Measurements from ENCODE around the gene GRM8.

Gene GRM8

DNA sequence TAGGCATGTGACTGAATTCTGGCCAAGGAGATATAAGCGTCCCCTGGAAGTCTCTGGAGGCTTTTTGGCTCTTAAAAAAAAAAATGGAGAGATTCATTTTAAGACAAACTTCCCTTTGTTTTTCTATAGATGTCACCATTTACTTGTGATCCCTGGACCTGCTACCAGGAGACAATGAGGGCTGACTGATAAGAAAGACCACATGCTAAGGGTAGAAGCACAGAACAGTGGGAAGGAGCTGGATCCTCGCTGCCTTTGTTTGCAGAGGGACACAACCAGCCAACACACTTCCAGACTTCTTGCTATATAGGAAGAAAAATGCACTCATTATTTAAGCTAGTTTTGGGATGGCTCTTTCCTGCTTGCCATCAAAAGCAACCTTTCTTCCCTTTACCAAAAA, 172.2 kb downstream of the GRM8 start:
- H3K4me3 Mint-ChIP-seq = no peak overlapping the region
- no peaks in the 10 kb centered on the region for H3K27me3 Mint-ChIP-seq
- H3K36me3 Mint-ChIP-seq (ENCODE audit: low read depth) = no peaks in the 10 kb centered on the region
- intact Hi-C loops (cut with micrococcal nuclease) = no loop called here
- no peaks in the 10 kb centered on the region for H3K9me3 Mint-ChIP-seq
- no peak overlapping the region for H3K27ac Mint-ChIP-seq
- no peaks in the 10 kb centered on the region for H3K4me1 Mint-ChIP-seq (ENCODE audit: low read depth)

DNA sequence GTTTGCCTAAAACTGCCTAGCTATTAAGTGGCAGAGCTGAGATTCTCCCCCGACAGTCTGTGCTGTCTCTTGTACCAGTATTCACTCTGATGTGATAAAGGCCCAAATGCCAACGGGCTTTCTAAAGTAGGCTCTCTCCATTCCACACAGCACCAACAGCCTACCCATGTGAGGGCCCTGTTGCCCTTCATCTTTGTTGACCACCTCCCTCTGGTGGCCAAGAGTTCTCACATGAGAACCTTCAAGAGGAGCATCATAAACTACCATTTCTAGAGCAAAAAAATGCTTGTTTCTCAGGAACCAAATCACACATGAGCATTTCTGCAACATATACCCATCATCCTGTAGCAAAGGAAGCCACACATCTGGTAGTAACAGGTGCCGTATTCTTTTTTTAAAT, 185.8 kb downstream of the GRM8 start:
- no peaks in the 10 kb centered on the region for H3K4me1 Mint-ChIP-seq (ENCODE audit: low read depth)
- intact Hi-C loops (cut with micrococcal nuclease) = no loop called here

GRCh38 chr7:127059475-127059874, 193.3 kb downstream of the GRM8 start:
- Mint-ChIP-seq H3K36me3 (ENCODE audit: low read depth) (no peaks in the 10 kb centered on the region), H3K9me3 (peaks cover 10% of the 10 kb centered on the region), H3K4me3 (no peak overlapping the region), H3K27me3 (no peaks in the 10 kb centered on the region), H3K27ac (no peak overlapping the region), H3K4me1 (ENCODE audit: low read depth) (no peaks in the 10 kb centered on the region)
- intact Hi-C loops (cut with micrococcal nuclease) = no loop called here

More for the DNA sequence above, 185.8 kb downstream of the GRM8 start:
- Mint-ChIP-seq H3K4me3 (no peak overlapping the region), H3K27ac (no peak overlapping the region), H3K36me3 (ENCODE audit: low read depth) (no peaks in the 10 kb centered on the region), H3K27me3 (no peaks in the 10 kb centered on the region), H3K9me3 (peaks cover 10% of the 10 kb centered on the region)

DNA sequence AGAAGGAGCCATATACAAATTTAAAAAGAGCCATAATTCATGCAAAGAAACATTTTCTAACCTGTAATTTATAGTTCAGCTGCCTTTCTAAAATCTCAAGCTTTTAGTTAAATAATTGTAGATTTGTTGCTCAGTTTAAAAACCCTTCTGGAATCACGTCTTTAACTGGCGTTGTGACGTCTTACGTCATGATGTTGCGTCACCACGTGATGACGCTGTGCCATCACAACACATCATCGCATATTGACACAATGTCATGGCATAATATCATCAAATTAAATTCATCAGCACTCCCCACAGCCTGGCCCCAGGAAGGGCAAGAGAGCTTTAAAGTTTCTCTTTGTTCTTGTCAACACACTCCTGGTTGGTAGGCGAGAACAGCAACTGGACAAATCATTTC, 194.8 kb downstream of the GRM8 start:
- no peak overlapping the region for H3K27ac Mint-ChIP-seq
- no peaks in the 10 kb centered on the region for H3K4me1 Mint-ChIP-seq (ENCODE audit: low read depth)
- H3K4me3 Mint-ChIP-seq = no peak overlapping the region
- no peaks in the 10 kb centered on the region for H3K27me3 Mint-ChIP-seq
- intact Hi-C loops (cut with micrococcal nuclease) = no loop called here
- H3K9me3 Mint-ChIP-seq = no peaks in the 10 kb centered on the region
- no peaks in the 10 kb centered on the region for H3K36me3 Mint-ChIP-seq (ENCODE audit: low read depth)

GRCh38 chr7:127056202-127056601, 196.5 kb downstream of the GRM8 start:
- no peaks in the 10 kb centered on the region for H3K27me3 Mint-ChIP-seq
- intact Hi-C loops (cut with micrococcal nuclease) = no loop called here
- H3K27ac Mint-ChIP-seq = no peak overlapping the region
- no peak overlapping the region for H3K4me3 Mint-ChIP-seq
- no peaks in the 10 kb centered on the region for H3K4me1 Mint-ChIP-seq (ENCODE audit: low read depth)
- no peaks in the 10 kb centered on the region for H3K36me3 Mint-ChIP-seq (ENCODE audit: low read depth)
- no peaks in the 10 kb centered on the region for H3K9me3 Mint-ChIP-seq

DNA sequence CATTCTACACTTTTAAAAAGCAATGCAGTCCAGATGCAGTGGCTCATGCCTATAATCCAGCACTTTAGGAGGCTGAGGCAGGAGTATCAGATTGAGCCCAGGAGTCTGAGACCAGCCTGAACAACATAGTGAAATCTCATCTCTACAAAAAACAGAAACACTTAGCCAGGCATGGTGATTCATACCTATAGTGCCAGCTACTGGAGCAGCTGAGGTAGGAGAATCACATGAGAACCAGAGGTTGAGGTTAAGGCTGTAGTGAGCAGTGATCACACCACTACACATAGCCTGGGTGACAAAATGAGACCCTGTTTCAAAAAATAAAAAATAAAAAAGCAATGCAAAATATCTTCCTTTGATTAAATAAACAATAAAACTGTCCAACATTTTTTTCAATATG, 205.2 kb downstream of the GRM8 start:
- intact Hi-C loops (cut with micrococcal nuclease) = no loop called here
- Mint-ChIP-seq H3K9me3 (peaks cover under 1% of the 10 kb centered on the region), H3K27me3 (no peaks in the 10 kb centered on the region), H3K27ac (no peak overlapping the region), H3K4me1 (ENCODE audit: low read depth) (no peaks in the 10 kb centered on the region), H3K36me3 (ENCODE audit: low read depth) (no peaks in the 10 kb centered on the region), H3K4me3 (no peak overlapping the region)

GRCh38 chr7:127041689-127042452, 210.9 kb downstream of the GRM8 start:
- Mint-ChIP-seq H3K4me3 (no peak overlapping the region), H3K36me3 (ENCODE audit: low read depth) (no peaks in the 10 kb centered on the region), H3K9me3 (peaks cover 15% of the 10 kb centered on the region), H3K4me1 (ENCODE audit: low read depth) (no peaks in the 10 kb centered on the region), H3K27me3 (no peaks in the 10 kb centered on the region), H3K27ac (no peak overlapping the region)
- intact Hi-C loops (cut with micrococcal nuclease) = no loop called here

DNA sequence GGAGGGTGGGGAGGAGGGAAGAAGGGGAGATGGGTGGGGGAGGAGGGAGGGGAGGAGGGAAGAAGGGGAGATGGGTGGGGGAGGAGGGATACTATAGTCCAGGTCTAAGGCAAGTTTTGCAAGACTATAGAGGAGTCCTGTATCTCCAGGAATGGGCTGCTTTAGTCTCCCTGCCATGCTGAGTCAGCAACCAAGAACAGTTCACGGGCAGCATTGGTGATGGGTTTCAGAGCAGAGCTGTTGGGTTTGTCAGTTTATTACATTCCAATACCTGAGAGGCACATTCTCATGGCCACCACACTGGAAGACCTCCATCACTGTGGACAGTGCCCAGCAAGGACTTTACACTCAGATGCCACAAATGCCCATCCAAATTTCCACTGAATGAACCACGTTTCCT, 212.7 kb downstream of the GRM8 start:
- no peak overlapping the region for H3K4me3 Mint-ChIP-seq
- no peaks in the 10 kb centered on the region for H3K27me3 Mint-ChIP-seq
- H3K27ac Mint-ChIP-seq = no peak overlapping the region
- H3K36me3 Mint-ChIP-seq (ENCODE audit: low read depth) = no peaks in the 10 kb centered on the region
- intact Hi-C loops (cut with micrococcal nuclease) = no loop called here
- peaks cover 15% of the 10 kb centered on the region for H3K9me3 Mint-ChIP-seq
- H3K4me1 Mint-ChIP-seq (ENCODE audit: low read depth) = no peaks in the 10 kb centered on the region

DNA sequence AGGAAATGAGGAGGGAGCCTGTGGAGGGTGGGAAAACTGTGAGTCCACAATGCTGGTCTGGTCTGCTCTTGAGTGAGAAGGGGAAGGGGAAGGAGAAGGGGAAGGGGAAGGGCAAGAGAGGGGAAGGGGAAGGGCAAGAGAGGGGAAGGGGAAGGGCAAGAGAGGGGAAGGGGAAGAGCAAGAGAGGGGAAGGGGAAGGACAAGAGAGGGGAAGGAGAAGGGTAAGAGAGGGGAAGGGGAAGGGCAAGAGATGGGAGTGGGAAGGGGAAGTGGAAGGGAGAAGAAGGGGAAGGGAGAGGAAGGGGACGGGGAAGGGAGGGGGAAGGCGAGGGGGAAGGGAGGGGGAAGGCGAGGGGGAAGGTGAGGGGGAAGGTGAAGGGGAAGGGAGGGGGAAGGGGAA, 213.2 kb downstream of the GRM8 start:
- H3K27ac Mint-ChIP-seq = no peak overlapping the region
- intact Hi-C loops (cut with micrococcal nuclease) = no loop called here
- peaks cover 15% of the 10 kb centered on the region for H3K9me3 Mint-ChIP-seq
- no peaks in the 10 kb centered on the region for H3K4me1 Mint-ChIP-seq (ENCODE audit: low read depth)
- H3K4me3 Mint-ChIP-seq = no peak overlapping the region
- H3K27me3 Mint-ChIP-seq = no peaks in the 10 kb centered on the region
- no peaks in the 10 kb centered on the region for H3K36me3 Mint-ChIP-seq (ENCODE audit: low read depth)

DNA sequence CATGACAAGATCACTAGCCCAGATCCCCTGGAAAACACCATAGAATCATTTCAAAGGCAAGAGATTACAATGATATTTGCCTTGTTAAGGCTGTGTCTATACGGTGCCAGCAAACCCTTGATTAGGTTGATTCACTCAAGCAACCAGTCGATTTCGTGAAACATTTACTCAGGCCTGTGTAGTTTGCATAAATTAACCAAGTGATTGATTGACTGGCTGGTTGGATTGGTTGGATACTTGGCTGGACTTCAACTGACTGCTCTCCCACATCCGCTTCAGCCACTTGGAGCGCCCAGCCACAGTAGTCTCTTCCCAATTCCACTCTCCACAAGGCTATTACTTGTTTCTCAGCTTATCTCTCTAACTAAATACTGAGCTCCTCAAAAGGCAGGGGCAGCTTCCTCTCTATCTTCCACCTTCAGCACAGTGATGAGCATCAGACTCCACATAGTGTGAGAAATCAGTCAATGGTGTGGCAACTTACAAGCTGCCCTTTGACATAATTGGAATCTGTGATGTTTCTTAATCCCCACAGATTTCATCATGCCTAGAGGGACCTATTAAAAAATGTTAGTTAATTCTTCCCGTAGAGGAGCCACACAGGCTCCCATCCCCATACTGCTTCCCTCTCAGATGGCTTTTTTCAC, 217.4 kb downstream of the GRM8 start:
- Mint-ChIP-seq H3K27me3 (no peaks in the 10 kb centered on the region), H3K36me3 (ENCODE audit: low read depth) (no peaks in the 10 kb centered on the region)
- intact Hi-C loops (cut with micrococcal nuclease) = no loop called here

DNA sequence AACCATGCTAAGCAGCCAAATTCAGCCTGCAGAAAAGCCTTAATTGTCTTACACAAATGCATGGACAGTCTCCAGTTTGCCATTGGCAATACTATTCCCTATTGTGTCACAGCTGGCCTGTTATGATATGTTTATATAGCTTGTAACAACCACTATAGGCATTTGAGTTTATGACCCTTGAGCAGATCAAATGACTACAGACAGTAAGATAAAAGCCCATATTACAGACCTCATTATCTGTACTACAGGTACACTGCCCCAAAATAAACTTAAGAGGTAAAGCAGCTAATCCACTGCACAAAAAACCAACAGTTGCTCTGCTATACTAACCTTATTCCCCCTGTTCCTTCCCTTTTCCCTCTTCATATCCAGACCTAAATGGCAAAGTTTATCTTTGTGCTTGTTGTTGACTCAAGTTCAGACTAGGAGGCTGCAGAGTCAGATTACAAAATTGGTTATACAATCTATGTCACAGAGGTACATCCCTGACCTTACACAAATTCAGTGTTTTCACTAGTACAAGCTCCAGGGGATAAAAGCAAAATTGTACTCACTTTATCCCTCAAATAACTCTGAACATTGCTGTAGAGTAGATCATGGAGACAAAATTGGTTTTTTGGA, 218.4 kb downstream of the GRM8 start:
- intact Hi-C loops (cut with micrococcal nuclease) = no loop called here
- Mint-ChIP-seq H3K36me3 (ENCODE audit: low read depth) (no peaks in the 10 kb centered on the region), H3K9me3 (peaks cover 11% of the 10 kb centered on the region), H3K27me3 (no peaks in the 10 kb centered on the region), H3K4me3 (no peak overlapping the region), H3K27ac (no peak overlapping the region), H3K4me1 (ENCODE audit: low read depth) (no peaks in the 10 kb centered on the region)

More for the DNA sequence above, 217.4 kb downstream of the GRM8 start:
- Mint-ChIP-seq H3K9me3 (peaks cover 7% of the 10 kb centered on the region), H3K4me3 (no peak overlapping the region), H3K27ac (no peak overlapping the region), H3K4me1 (ENCODE audit: low read depth) (no peaks in the 10 kb centered on the region)

DNA sequence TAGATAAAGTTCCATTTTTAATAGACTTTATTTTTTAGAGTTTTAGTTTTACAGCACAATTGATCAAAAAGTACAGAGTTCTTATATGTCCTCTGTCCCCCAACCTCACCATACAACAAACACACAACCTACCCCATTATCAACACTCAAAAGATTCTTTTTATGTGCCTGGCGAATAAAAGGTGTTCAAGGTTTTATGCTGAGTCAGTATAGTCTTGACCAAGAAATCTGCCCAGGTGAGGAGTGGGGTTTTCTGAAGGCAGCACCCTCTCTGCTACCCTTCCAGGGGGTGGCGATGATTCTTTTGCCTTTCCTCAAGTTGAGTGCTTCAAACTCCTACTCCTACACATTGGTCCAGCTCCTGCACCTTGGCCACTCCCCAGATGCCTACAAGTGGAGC, 222.9 kb downstream of the GRM8 start:
- Mint-ChIP-seq H3K9me3 (peaks cover 14% of the 10 kb centered on the region), H3K27ac (no peak overlapping the region), H3K27me3 (no peaks in the 10 kb centered on the region), H3K36me3 (ENCODE audit: low read depth) (no peaks in the 10 kb centered on the region), H3K4me3 (no peak overlapping the region), H3K4me1 (ENCODE audit: low read depth) (no peaks in the 10 kb centered on the region)
- intact Hi-C loops (cut with micrococcal nuclease) = no loop called here

GRCh38 chr7:127021857-127022256, 230.9 kb downstream of the GRM8 start:
- intact Hi-C loops (cut with micrococcal nuclease) = no loop called here
- no peak overlapping the region for H3K27ac Mint-ChIP-seq
- no peaks in the 10 kb centered on the region for H3K27me3 Mint-ChIP-seq
- H3K36me3 Mint-ChIP-seq (ENCODE audit: low read depth) = no peaks in the 10 kb centered on the region
- H3K4me1 Mint-ChIP-seq (ENCODE audit: low read depth) = no peaks in the 10 kb centered on the region
- H3K4me3 Mint-ChIP-seq = no peak overlapping the region
- no peaks in the 10 kb centered on the region for H3K9me3 Mint-ChIP-seq

DNA sequence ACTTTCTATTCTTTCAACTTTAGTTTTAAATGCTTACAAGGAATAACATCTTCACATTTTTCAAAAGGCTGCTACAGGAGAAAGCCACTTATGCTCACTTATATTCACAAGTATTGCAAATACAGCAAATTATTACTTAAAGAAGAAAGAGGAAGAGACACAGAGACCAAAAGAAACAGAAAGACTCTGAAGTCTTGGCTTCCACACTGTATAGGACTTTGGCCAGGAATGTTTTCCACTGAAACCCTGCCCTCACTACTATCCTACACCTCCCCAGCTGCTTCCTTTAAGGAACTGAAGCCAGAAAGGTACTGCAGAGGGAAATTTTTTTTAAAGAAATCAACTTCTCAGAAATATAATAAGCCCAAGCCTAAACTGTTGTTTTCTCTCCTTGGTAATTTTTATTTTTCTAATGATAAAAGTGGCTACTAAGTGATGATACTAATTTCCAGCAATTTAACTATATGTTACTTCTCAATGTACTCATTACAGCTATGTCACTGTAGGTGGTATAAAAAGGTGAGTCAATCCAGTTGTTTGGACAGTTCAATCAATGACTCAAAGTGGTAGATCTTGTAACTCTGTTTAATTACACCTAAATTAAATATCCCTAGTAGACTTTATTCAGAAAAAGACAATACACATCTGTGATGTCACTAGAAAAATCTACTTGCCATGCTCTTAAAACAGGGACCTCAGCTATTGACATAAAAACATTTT, 231.6 kb downstream of the GRM8 start:
- H3K4me3 Mint-ChIP-seq = no peak overlapping the region
- no peak overlapping the region for H3K27ac Mint-ChIP-seq
- no peaks in the 10 kb centered on the region for H3K9me3 Mint-ChIP-seq
- intact Hi-C loops (cut with micrococcal nuclease) = no loop called here
- no peaks in the 10 kb centered on the region for H3K27me3 Mint-ChIP-seq
- H3K4me1 Mint-ChIP-seq (ENCODE audit: low read depth) = no peaks in the 10 kb centered on the region
- no peaks in the 10 kb centered on the region for H3K36me3 Mint-ChIP-seq (ENCODE audit: low read depth)
